GM19468 (cell line): ENCODE results near the gene RALGPS2.

Experiments
- ATAC-seq: cut with Tn5 transposase; IDR thresholded peaks from one replicate; pipeline ENCODE4 v1.9.1; 2021; ENCODE audit warnings: mild to moderate bottlenecking, moderate library complexity, moderate number of reproducible peaks; ENCODE audit not compliant: unreplicated experiment; ENCODE audit errors: extremely low read depth

Gene RALGPS2

GRCh38 chr1:178901482-178902125 lies 176.6 kb downstream of the RALGPS2 start:
- no peak for ATAC-seq

GRCh38 chr1:178908358-178908757 lies 183.3 kb downstream of the RALGPS2 start:
- no peak for ATAC-seq

- ATAC-seq, result no peak
These were observed 185.0 kb downstream of the RALGPS2 start for GRCh38 chr1:178910023-178910422.

GRCh38 chr1:178912597-178912996 lies 187.6 kb downstream of the RALGPS2 start:
- no peak for ATAC-seq

GRCh38 chr1:178916448-178917174 lies 191.6 kb downstream of the RALGPS2 start:
- ATAC-seq, result no peak

- no peak for ATAC-seq
These were observed 193.3 kb downstream of the RALGPS2 start for GRCh38 chr1:178918308-178918707.

- ATAC-seq, result no peak
These were observed 193.9 kb downstream of the RALGPS2 start for GRCh38 chr1:178918955-178919354.

GRCh38 chr1:178919581-178919980 lies 194.5 kb downstream of the RALGPS2 start:
- no peak for ATAC-seq

GRCh38 chr1:178921499-178921898 lies 196.5 kb downstream of the RALGPS2 start:
- ATAC-seq, result no peak

- no peak for ATAC-seq
These were observed 198.5 kb downstream of the RALGPS2 start for GRCh38 chr1:178923512-178923911.

GRCh38 chr1:178926046-178926445 lies 201.0 kb downstream of the RALGPS2 start:
- no peak for ATAC-seq

- ATAC-seq, result no peak
These were observed 202.0 kb downstream of the RALGPS2 start for GRCh38 chr1:178927003-178927402.

- no peak for ATAC-seq
These were observed 203.0 kb downstream of the RALGPS2 start for GRCh38 chr1:178928041-178928440.

GRCh38 chr1:178928976-178929375 lies 203.9 kb downstream of the RALGPS2 start:
- ATAC-seq, result no peak

GRCh38 chr1:178931858-178932551 lies 207.0 kb downstream of the RALGPS2 start:
- no peak for ATAC-seq

GRCh38 chr1:178932552-178932906 lies 207.5 kb downstream of the RALGPS2 start:
- no peak for ATAC-seq

- ATAC-seq, result no peak
These were observed 208.1 kb downstream of the RALGPS2 start for GRCh38 chr1:178933105-178933561.

GRCh38 chr1:178933709-178934490 lies 208.9 kb downstream of the RALGPS2 start:
- no peak for ATAC-seq

- ATAC-seq, result no peak
These were observed 209.5 kb downstream of the RALGPS2 start for GRCh38 chr1:178934546-178934945.

- no peak for ATAC-seq
These were observed 210.6 kb downstream of the RALGPS2 start for GRCh38 chr1:178935610-178936009.
